GM12892 (cell line): Measurements from ENCODE around the gene TM9SF4.

Experiments used
- POLR2A ChIP-seq: IDR thresholded peaks from 2 replicates; pipeline ENCODE4 v1.6.1; 2011; ENCODE audit warnings: low read depth, low read length, control low read depth
- POLR2AphosphoS5 ChIP-seq: IDR thresholded peaks from 2 replicates; pipeline ENCODE4 v1.6.1; 2011; ENCODE audit warnings: low read depth, low read length, control low read depth

DNA sequence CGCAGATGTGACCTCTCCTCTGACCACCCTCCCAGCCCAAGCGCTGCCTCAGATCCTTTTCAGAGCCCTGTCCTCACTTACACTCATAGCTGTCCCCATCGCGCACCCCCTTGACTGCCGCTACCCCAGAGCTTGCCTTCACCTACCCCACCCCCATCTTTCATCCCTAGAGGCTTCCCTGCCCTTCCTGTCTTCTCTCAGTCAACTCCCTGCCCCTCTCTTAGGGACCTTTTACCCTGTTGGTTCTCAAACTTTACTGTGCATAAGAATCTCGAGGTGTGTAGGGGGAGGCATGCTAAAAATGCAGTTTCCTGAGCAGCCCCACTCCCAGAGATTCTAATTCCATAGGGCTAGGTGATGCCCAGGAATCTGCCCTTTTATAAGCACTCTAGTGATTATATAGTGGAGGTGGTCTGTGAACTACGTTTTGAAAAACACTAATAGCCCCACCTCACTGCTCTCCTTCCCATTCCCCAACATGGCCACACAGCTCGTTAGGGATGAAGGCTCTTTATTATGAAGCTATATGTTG, 725 bp downstream of the TM9SF4 start:
- no peak for TF ChIP-seq POLR2AphosphoS5
- TF ChIP-seq POLR2A = no peak
